Activated CD4-positive, alpha-beta memory T cell treated with anti-CD3 and anti-CD28 coated beads, Interleukin-2, amount 10 ng/mL, durations not matched to agents 7 days and 5 days (primary cell): ENCODE results near the gene ZCCHC7. TPM values are rescaled to one million over a fixed set of nuclear protein-coding genes. Genes with fewer than 3 reads are reported as not detected.

Experiments used
- CTCF ChIA-PET: fragments of 350-600 bp; sonication (Branson Sonifier 250); formaldehyde crosslinking; loops from one replicate; lab custom pipeline; 2021; ENCODE audit warnings: antibody characterized with exemption, inconsistent platforms; lab: Charles Lee
- POLR2A ChIA-PET: fragments of 350-600 bp; sonication (Branson Sonifier 250); formaldehyde crosslinking; loops from one replicate; lab custom pipeline; 2021; ENCODE audit warnings: antibody characterized with exemption; lab: Charles Lee
- DNase-seq: peaks from one replicate; pipeline ENCODE4 v3.0.0-alpha.2; 2020
- H3K27ac Mint-ChIP-seq: one replicate; pipeline ENCODE4 v1.8.0; 2021; ENCODE audit warnings: mild to moderate bottlenecking, mixed read lengths
- H3K27me3 Mint-ChIP-seq: one replicate; pipeline ENCODE4 v1.8.0; 2021; ENCODE audit warnings: mixed read lengths
- H3K36me3 Mint-ChIP-seq: one replicate; pipeline ENCODE4 v1.8.0; 2021; ENCODE audit warnings: low read depth, mixed read lengths
- H3K4me1 Mint-ChIP-seq: one replicate; pipeline ENCODE4 v1.8.0; 2021; ENCODE audit warnings: mixed read lengths
- H3K4me3 Mint-ChIP-seq: one replicate; pipeline ENCODE4 v1.8.0; 2021; ENCODE audit warnings: mild to moderate bottlenecking, mixed read lengths
- H3K9me3 Mint-ChIP-seq: one replicate; pipeline ENCODE4 v1.8.0; 2021; ENCODE audit warnings: mixed read lengths
- total RNA-seq, 2 experiments: library from RNA; stranded (reverse); gene quantifications; one replicate each; pipeline ENCODE4 v1.2.3, GENCODE V29; 2021

Gene ZCCHC7
- total RNA-seq, 2 experiments from 2014 or later, result 20.9 to 21.9 TPM

- Mint-ChIP-seq H3K36me3 (peaks cover 32% of the 10 kb centered on the region), H3K4me1 (no peaks in the 10 kb centered on the region), H3K9me3 (no peaks in the 10 kb centered on the region), H3K4me3 (no peak overlapping the region), H3K27ac (no peak overlapping the region), H3K27me3 (no peaks in the 10 kb centered on the region)
- ChIA-PET POLR2A (no interaction called here), CTCF (interaction anchor here (0.6 kb wide), 1 partner anchor 511 kb away, joined by 3 read pairs; no protein-coding TSS in a partner anchor)
- no peak for DNase-seq
Measured at GRCh38 chr9:37251452-37251851, 131.1 kb downstream of the ZCCHC7 start.

- DNase-seq, result no peak
- Mint-ChIP-seq H3K27ac (no peak overlapping the region), H3K4me1 (no peaks in the 10 kb centered on the region), H3K27me3 (no peaks in the 10 kb centered on the region), H3K9me3 (no peaks in the 10 kb centered on the region), H3K4me3 (no peak overlapping the region), H3K36me3 (peaks cover 37% of the 10 kb centered on the region)
- POLR2A ChIA-PET, result interaction anchor here (1.1 kb wide), 1 partner anchor 76 kb away, joined by 4 read pairs; no protein-coding TSS in a partner anchor
- CTCF ChIA-PET, result no interaction called here
Measured at GRCh38 chr9:37253377-37253937, 133.1 kb downstream of the ZCCHC7 start.

- no peak for DNase-seq
- H3K27ac Mint-ChIP-seq, result no peak overlapping the region
- no peaks in the 10 kb centered on the region for H3K9me3 Mint-ChIP-seq
- H3K36me3 Mint-ChIP-seq, result peaks cover 32% of the 10 kb centered on the region
- no peaks in the 10 kb centered on the region for H3K4me1 Mint-ChIP-seq
- ChIA-PET CTCF (no interaction called here), POLR2A (no interaction called here)
- no peaks in the 10 kb centered on the region for H3K27me3 Mint-ChIP-seq
- H3K4me3 Mint-ChIP-seq, result no peak overlapping the region
Measured at GRCh38 chr9:37255187-37255586, 134.8 kb downstream of the ZCCHC7 start.

GRCh38 chr9:37255944-37256862 lies 135.8 kb downstream of the ZCCHC7 start:
- Mint-ChIP-seq H3K27ac (no peak overlapping the region), H3K4me1 (no peaks in the 10 kb centered on the region)
- CTCF ChIA-PET, result no interaction called here

GRCh38 chr9:37259951-37260350 lies 139.6 kb downstream of the ZCCHC7 start:
- DNase-seq, result no peak
- Mint-ChIP-seq H3K9me3 (no peaks in the 10 kb centered on the region), H3K4me1 (no peaks in the 10 kb centered on the region), H3K27ac (no peak overlapping the region), H3K27me3 (no peaks in the 10 kb centered on the region), H3K36me3 (peaks cover 12% of the 10 kb centered on the region), H3K4me3 (no peak overlapping the region)
- ChIA-PET POLR2A (no interaction called here), CTCF (no interaction called here)

More at GRCh38 chr9:37255944-37256862, 135.8 kb downstream of the ZCCHC7 start:
- H3K27me3 Mint-ChIP-seq, result no peaks in the 10 kb centered on the region
- H3K9me3 Mint-ChIP-seq, result no peaks in the 10 kb centered on the region
- peaks cover 28% of the 10 kb centered on the region for H3K36me3 Mint-ChIP-seq
- no peak for DNase-seq
- H3K4me3 Mint-ChIP-seq, result no peak overlapping the region
- POLR2A ChIA-PET, result no interaction called here

GRCh38 chr9:37262410-37262809 lies 142.0 kb downstream of the ZCCHC7 start:
- Mint-ChIP-seq H3K27ac (no peak overlapping the region), H3K27me3 (no peaks in the 10 kb centered on the region), H3K9me3 (no peaks in the 10 kb centered on the region), H3K36me3 (peaks cover 5% of the 10 kb centered on the region), H3K4me1 (no peaks in the 10 kb centered on the region), H3K4me3 (no peak overlapping the region)
- POLR2A ChIA-PET, result interaction anchor here (0.7 kb wide), 1 partner anchor 387 kb away, joined by 3 read pairs; no protein-coding TSS in a partner anchor
- CTCF ChIA-PET, result no interaction called here
- DNase-seq, result no peak

- no peaks in the 10 kb centered on the region for H3K9me3 Mint-ChIP-seq
- H3K27me3 Mint-ChIP-seq, result no peaks in the 10 kb centered on the region
- DNase-seq, result no peak
- CTCF ChIA-PET, result no interaction called here
- no peak overlapping the region for H3K27ac Mint-ChIP-seq
- POLR2A ChIA-PET, result no interaction called here
- peaks cover 5% of the 10 kb centered on the region for H3K36me3 Mint-ChIP-seq
- no peaks in the 10 kb centered on the region for H3K4me1 Mint-ChIP-seq
- H3K4me3 Mint-ChIP-seq, result no peak overlapping the region
Measured at GRCh38 chr9:37264539-37264938, 144.2 kb downstream of the ZCCHC7 start.

- CTCF ChIA-PET, result no interaction called here
- H3K9me3 Mint-ChIP-seq, result no peaks in the 10 kb centered on the region
- DNase-seq, result no peak
- H3K36me3 Mint-ChIP-seq, result peaks cover 5% of the 10 kb centered on the region
- H3K27me3 Mint-ChIP-seq, result no peaks in the 10 kb centered on the region
- H3K4me3 Mint-ChIP-seq, result no peak overlapping the region
- H3K27ac Mint-ChIP-seq, result no peak overlapping the region
- H3K4me1 Mint-ChIP-seq, result no peaks in the 10 kb centered on the region
- POLR2A ChIA-PET, result no interaction called here
Measured at GRCh38 chr9:37266630-37267029, 146.3 kb downstream of the ZCCHC7 start.

GRCh38 chr9:37269221-37269620 lies 148.8 kb downstream of the ZCCHC7 start:
- DNase-seq, result no peak
- Mint-ChIP-seq H3K27ac (no peak overlapping the region), H3K36me3 (peaks cover 13% of the 10 kb centered on the region), H3K4me3 (no peak overlapping the region), H3K27me3 (no peaks in the 10 kb centered on the region), H3K9me3 (peaks cover 3% of the 10 kb centered on the region), H3K4me1 (no peaks in the 10 kb centered on the region)
- ChIA-PET POLR2A (no interaction called here), CTCF (no interaction called here)

- no peaks in the 10 kb centered on the region for H3K4me1 Mint-ChIP-seq
- H3K9me3 Mint-ChIP-seq, result peaks cover 3% of the 10 kb centered on the region
- POLR2A ChIA-PET, result no interaction called here
- H3K36me3 Mint-ChIP-seq, result peaks cover 15% of the 10 kb centered on the region
- CTCF ChIA-PET, result no interaction called here
- H3K27ac Mint-ChIP-seq, result no peak overlapping the region
- DNase-seq, result no peak
- no peaks in the 10 kb centered on the region for H3K27me3 Mint-ChIP-seq
- no peak overlapping the region for H3K4me3 Mint-ChIP-seq
Measured at GRCh38 chr9:37271679-37272078, 151.3 kb downstream of the ZCCHC7 start.

GRCh38 chr9:37273595-37273994 lies 153.2 kb downstream of the ZCCHC7 start:
- Mint-ChIP-seq H3K4me1 (no peaks in the 10 kb centered on the region), H3K27me3 (no peaks in the 10 kb centered on the region), H3K36me3 (peaks cover 15% of the 10 kb centered on the region), H3K4me3 (no peak overlapping the region), H3K9me3 (peaks cover 3% of the 10 kb centered on the region), H3K27ac (no peak overlapping the region)
- CTCF ChIA-PET, result no interaction called here
- no peak for DNase-seq
- POLR2A ChIA-PET, result no interaction called here

GRCh38 chr9:37281541-37281940 lies 161.2 kb downstream of the ZCCHC7 start:
- ChIA-PET CTCF (no interaction called here), POLR2A (no interaction called here)
- no peak overlapping the region for H3K4me3 Mint-ChIP-seq

GRCh38 chr9:37283730-37284325 lies 163.5 kb downstream of the ZCCHC7 start:
- Mint-ChIP-seq H3K36me3 (peaks cover 6% of the 10 kb centered on the region), H3K27me3 (no peaks in the 10 kb centered on the region), H3K4me1 (peaks cover 5% of the 10 kb centered on the region), H3K9me3 (no peaks in the 10 kb centered on the region), H3K4me3 (no peak overlapping the region), H3K27ac (no peak overlapping the region)
- ChIA-PET POLR2A (no interaction called here), CTCF (no interaction called here)
- DNase-seq, result no peak

More at GRCh38 chr9:37281541-37281940, 161.2 kb downstream of the ZCCHC7 start:
- H3K36me3 Mint-ChIP-seq, result no peaks in the 10 kb centered on the region
- DNase-seq, result no peak
- H3K9me3 Mint-ChIP-seq, result no peaks in the 10 kb centered on the region
- H3K27ac Mint-ChIP-seq, result no peak overlapping the region
- peaks cover 3% of the 10 kb centered on the region for H3K4me1 Mint-ChIP-seq
- no peaks in the 10 kb centered on the region for H3K27me3 Mint-ChIP-seq
